HTR-8/SVneo (cell line): ENCODE measurements around the gene RNF11.

Experiments
- DNase-seq: peaks from one replicate; pipeline ENCODE4 v3.0.0; 2011; ENCODE audit warnings: low spot score, mixed read lengths; ENCODE audit not compliant: insufficient read length
- FAIRE-seq: peaks from 2 replicates; lab custom pipeline; 2011; peaks lifted over from hg19 to GRCh38; lab: Jason Lieb, UNC

RNF11 gene

GRCh38 chr1:51255331-51255730, 19.3 kb downstream of the RNF11 start:
- DNase-seq: no peak
- no peak for FAIRE-seq

GRCh38 chr1:51263147-51263877, 27.2 kb downstream of the RNF11 start:
- no peak for DNase-seq

GRCh38 chr1:51264451-51264850, 28.4 kb downstream of the RNF11 start:
- FAIRE-seq: no peak
- peak; percentile 62 for DNase-seq

More at GRCh38 chr1:51263147-51263877, 27.2 kb downstream of the RNF11 start:
- no peak for FAIRE-seq

GRCh38 chr1:51265618-51266017, 29.5 kb downstream of the RNF11 start:
- FAIRE-seq (no peak), DNase-seq (no peak)

DNA sequence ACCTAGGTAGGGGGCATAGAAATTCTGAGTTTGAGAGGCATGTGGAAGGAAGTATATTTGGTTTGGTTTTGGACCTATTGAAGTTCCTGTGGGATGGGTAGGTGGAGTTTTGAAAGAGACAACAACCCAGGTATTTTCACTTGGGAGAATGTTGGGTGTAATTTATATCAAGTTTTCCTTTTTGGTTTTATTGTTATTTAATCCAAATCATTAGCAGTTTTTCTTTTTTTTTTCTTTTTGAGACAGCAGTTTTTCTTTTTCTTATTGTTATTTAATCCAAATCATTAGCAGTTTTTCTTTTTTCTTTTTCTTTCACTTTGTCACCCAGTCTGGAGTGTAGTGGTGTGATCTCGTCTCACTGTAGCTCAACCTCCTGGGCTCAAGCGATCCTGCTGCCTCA, 30.1 kb downstream of the RNF11 start:
- DNase-seq (no peak), FAIRE-seq (no peak)

- FAIRE-seq (no peak), DNase-seq (no peak)
These were observed 30.7 kb downstream of the RNF11 start for GRCh38 chr1:51266791-51267190.

DNA sequence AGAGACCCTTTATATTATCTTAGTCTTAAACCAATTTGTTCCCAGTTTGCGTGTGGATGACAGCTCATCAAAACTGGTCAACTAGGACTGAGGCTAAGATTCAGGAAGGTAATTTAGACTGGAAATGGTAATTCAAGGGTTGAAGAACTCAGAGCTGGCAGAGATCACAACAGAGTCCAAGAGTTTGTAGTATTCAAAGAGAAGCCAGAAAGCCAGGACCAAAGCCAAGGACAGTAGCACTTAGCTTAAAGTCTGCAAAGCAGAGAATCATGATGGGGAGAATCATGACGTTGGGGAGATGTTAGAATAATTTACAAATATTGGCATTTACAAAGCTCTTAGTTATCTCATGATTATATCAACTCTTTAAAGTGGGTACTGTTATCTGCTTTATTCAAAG, 32.6 kb downstream of the RNF11 start:
- FAIRE-seq (no peak), DNase-seq (no peak)

DNA sequence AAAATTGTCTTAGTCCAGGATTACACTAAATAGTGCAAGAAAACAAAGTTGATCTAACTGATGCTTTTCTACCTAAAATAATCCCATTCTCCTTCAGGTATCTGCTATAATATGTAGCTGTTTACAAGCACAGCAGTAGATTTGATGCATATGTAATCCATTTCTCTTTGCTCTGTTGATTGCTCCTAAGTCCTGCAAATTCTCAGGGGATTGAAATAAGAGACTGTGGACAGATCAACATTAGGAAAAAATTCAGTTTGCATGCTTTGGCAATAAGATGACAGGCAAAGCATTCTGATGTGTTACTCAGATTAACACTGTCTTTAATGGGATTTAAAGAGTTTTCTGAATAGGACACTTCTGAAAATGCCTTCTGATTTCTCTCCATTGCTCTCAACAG, 34.7 kb downstream of the RNF11 start:
- DNase-seq (no peak), FAIRE-seq (no peak)

GRCh38 chr1:51272916-51273315, 36.8 kb downstream of the RNF11 start:
- FAIRE-seq: no peak
- no peak for DNase-seq

DNA sequence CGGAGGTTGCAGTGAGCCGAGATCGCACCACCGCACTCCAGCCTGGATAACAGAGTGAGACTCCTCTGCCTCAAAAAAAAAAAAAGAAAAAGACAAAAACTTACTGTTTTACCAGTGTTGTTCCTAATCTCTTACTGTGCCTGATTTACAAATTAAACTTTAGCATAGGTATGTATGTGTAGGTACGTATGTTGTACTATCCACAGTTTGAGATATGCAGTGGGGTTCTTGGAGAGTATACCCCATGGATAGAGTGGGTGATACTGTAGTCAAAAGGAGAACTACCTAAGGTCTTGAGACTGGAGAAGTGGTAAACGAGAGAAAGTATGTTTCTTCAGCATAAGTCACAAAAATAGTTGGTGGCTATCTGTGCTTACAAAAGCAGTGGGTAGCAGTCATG, 38.6 kb downstream of the RNF11 start:
- FAIRE-seq (no peak), DNase-seq (no peak)

- no peak for DNase-seq
- FAIRE-seq: no peak
These were observed 40.2 kb downstream of the RNF11 start for GRCh38 chr1:51276286-51276685.

GRCh38 chr1:51280321-51280978, 44.4 kb downstream of the RNF11 start:
- DNase-seq (no peak), FAIRE-seq (no peak)

DNA sequence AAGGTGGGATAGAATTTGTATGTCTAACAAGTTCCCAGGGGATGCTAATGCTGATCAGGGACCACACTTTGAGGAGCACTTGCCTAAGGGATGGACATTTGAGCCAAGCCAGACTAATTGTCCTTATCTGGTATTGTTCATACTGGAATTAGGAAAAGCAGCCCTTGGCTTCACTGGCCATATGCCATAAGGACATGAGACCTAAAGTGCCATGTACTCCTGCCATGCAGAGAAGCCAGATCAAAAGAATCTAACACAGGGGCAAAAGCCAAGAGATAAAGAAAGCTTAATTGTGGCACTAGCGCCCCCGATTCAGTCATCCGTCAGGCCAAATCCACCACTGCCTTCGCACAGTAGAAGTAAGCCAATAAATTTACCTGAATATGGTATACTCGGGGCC, 45.7 kb downstream of the RNF11 start:
- FAIRE-seq (no peak), DNase-seq (no peak)

DNA sequence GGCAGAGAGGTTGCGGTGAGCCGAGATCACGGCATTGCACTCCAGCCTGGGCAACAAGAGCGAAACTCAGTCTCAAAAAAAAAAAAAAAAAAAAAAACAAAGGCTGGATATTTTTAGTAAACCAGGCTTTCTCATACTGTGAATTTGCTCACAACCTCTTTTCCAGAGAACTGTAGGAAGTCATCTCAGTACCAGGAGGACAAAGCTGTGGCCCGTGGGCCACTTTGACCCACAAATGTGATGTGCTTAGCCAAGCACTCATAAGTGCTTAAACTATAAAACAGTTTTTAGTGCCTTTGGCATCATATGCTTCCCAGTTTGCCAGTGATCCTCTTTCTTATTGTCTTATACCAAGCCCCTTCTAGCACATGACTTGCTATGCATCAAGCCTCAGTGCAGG, 46.5 kb downstream of the RNF11 start:
- DNase-seq (no peak), FAIRE-seq (no peak)

GRCh38 chr1:51283979-51284378, 47.9 kb downstream of the RNF11 start:
- FAIRE-seq: no peak

GRCh38 chr1:51284487-51284954, 48.4 kb downstream of the RNF11 start:
- DNase-seq (no peak), FAIRE-seq (no peak)

More at GRCh38 chr1:51283979-51284378, 47.9 kb downstream of the RNF11 start:
- no peak for DNase-seq

DNA sequence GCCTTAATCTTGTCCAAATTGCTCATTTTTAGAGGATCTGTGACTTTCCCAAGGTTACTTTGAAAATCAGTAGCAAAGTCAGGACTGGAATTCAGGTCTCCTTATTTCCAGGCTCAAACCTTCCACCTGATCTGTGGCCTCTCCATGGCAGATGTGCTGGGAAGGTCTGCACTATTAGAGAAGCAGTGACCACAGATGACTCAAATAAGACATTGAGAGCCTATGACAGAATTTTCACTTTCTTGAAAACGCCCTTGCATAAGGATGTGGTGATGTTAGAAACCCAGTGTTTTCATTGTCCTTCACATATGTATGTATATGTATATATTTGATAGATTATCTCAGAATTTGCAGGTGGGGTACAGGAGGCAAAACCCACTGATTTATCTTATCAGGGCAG, 49.0 kb downstream of the RNF11 start:
- no peak for FAIRE-seq
- DNase-seq: no peak

DNA sequence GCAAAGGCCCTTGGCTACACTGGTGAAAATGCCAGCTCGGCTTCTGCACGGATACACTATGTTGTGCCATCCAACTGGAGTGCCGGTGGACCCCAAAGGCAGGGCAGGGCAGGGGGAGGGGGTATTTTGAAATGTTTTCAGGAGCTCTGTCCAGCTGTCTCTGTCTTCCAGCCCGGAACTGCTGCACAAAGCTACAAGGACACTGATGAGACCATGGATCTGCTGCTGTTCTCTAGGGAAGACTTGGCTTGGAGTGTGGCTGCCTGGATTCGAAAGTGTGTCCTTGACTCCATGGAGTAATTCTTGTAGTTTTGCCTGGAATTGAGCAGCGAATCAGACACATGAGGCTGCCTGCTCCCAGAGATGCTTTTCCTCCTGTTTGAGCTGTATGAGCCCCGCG, 51.9 kb downstream of the RNF11 start:
- FAIRE-seq: no peak
- DNase-seq: no peak

GRCh38 chr1:51288578-51288977, 52.5 kb downstream of the RNF11 start:
- FAIRE-seq (no peak), DNase-seq (no peak)

DNA sequence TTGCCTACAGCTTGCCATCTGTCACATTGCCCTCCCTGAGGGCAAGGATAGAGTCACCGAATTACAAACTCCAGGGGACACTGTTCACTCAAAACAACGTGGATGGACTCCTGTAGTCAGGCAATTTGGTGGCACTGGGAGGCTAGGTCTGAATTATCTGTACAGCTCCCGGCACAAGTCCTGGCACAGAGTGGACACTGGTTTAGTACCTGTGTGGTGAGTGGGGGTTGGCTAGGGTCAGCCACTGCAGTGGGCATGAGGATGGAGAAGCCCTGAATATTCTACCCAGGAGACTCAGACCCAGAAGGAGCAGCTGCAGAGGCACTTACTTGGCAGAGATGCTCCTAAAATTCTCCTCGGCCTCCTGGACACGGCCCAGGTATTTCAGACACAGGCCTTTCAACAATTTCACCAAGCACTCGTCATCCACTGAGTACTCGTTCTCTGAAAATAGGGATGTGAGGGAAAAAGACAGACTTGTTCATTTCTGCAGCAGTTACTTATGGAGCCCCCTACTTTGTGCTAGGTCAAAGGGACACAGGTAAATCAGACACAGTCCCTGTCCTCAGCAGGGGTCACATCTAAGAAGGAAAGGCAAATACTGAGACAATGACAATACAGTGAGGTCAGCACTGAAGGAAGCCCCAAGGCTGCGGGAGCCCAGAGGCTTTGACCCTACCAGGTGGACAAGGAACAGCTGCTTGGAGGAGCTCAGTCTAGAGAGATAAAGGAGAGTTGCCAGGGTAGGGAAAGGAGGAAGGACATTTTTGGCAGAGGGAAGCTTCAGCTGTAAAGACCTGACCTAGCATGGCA, 53.8 kb downstream of the RNF11 start:
- no peak for FAIRE-seq
- DNase-seq: no peak

DNA sequence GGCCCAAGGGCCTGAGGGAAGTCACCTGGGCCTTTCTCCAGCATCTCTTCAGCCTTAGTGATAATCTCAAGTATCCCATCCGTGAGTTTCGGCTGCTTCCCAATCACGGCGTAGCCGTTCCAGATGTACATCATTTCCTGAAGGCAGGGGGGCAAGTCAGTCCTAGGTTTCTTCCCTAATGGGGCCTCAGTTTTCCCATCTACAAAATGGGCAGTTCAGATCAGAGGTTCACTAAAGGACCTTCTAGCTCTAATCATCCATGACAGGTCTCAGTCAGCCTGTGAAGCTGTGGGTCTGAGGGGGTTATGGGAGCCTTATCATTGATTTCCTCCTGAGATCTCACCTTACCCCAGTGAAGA, 54.4 kb downstream of the RNF11 start:
- DNase-seq: no peak
- FAIRE-seq: no peak
